ENCODE results near the gene NTRK2.

- TF ChIP-seq CTCF (IDR thresholded peaks at IDR 0.05) = no peak
- TF ChIP-seq ZFX (IDR thresholded peaks at IDR 0.05; ENCODE audit: borderline replicate concordance) = no peak
Measured at GRCh38 chr9:84959339-84959738, 289.8 kb downstream of the NTRK2 start.

All from 22Rv1 (cell line).